ENCODE data around the gene DLG5. TPM values are rescaled to one million over a fixed set of nuclear protein-coding genes. Genes with fewer than 3 reads are reported as not detected.
A peak's percentile ranks its signal among the peaks of the same experiment; 100 is the strongest.

Gene DLG5
- total RNA-seq (2022), result 46.0 and 51.0 TPM in 2 replicates
- percentile 73 among the genes with signal in this experiment for Bru-seq, nascent RNA
- percentile 74 among the genes with signal in this experiment for BruChase-seq, experiment 1, labeled RNA remaining after a 6-hour chase
- percentile 69 among the genes with signal in this experiment for BruChase-seq, experiment 2, labeled RNA remaining after a 2-hour chase
- long read RNA-seq, partial matches to known transcripts, result 16 of 54 reads
- long read RNA-seq, other reads (novel, unspliced or antisense), result 38 of 54 reads

- peak within 1 kb of the TSS; percentile 81 for H3K4me3 Mint-ChIP-seq (ENCODE audit: low read depth, unreplicated experiment)
- H3K36me3 Mint-ChIP-seq (ENCODE audit: insufficient read depth, unreplicated experiment), result peaks cover 29% of the 10 kb centered on the region
- H3K9me3 Mint-ChIP-seq (ENCODE audit: low read depth, unreplicated experiment), result no peaks in the 10 kb centered on the region
- CTCF ChIA-PET, result interaction anchor here (0.5 to 2.1 kb wide), 8 partner anchors 11 to 75 kb away, joined by 3 to 7 read pairs (median 4); no protein-coding TSS in a partner anchor
- peak; percentile 69 for DNase-seq
- intact Hi-C loops (cut with micrococcal nuclease; ENCODE audit: unreplicated experiment), result loop anchor here (1.0 to 5.0 kb wide), 2 partner anchors 46 to 80 kb away; no protein-coding TSS in a partner anchor
- TF ChIP-seq CTCF (IDR thresholded peaks at IDR 0.05; ENCODE audit: unreplicated experiment), result peak; percentile 15
- H3K27ac Mint-ChIP-seq (ENCODE audit: unreplicated experiment), result peak within 1 kb of the TSS; percentile 54
- H3K4me1 Mint-ChIP-seq (ENCODE audit: low read depth, unreplicated experiment), result peaks cover 19% of the 10 kb centered on the region
- no TSS peak for BruUV-seq (replicated peaks)
- H3K27me3 Mint-ChIP-seq (ENCODE audit: unreplicated experiment), result peaks cover 26% of the 10 kb centered on the region
Measured at GRCh38 chr10:77926566-77927401, at the start of gene DLG5. TSS of gene DLG5 (minus strand) at chr10:77926755. CDS start at chr10:77926520, 235 bp downstream.

GRCh38 chr10:77975086-77975666 is 48.6 kb upstream of the DLG5 start:
- DNase-seq, result no peak
- Mint-ChIP-seq H3K4me1 (ENCODE audit: low read depth, unreplicated experiment) (no peaks in the 10 kb centered on the region), H3K4me3 (ENCODE audit: low read depth, unreplicated experiment) (no peak overlapping the region), H3K27me3 (ENCODE audit: unreplicated experiment) (no peaks in the 10 kb centered on the region), H3K27ac (ENCODE audit: unreplicated experiment) (no peak overlapping the region), H3K36me3 (ENCODE audit: insufficient read depth, unreplicated experiment) (peaks cover 23% of the 10 kb centered on the region), H3K9me3 (ENCODE audit: low read depth, unreplicated experiment) (no peaks in the 10 kb centered on the region)
- CTCF ChIA-PET, result interaction anchor here (0.6 to 1.6 kb wide), 5 partner anchors 26 to 130 kb away, joined by 3 to 5 read pairs (median 4); partner anchors contain the start of gene DLG5
- intact Hi-C loops (cut with micrococcal nuclease; ENCODE audit: unreplicated experiment), result loop anchor here (10.0 kb wide), 1 partner anchor 260 kb away; no protein-coding TSS in a partner anchor
- no TSS peak for BruUV-seq (replicated peaks)
- TF ChIP-seq CTCF (IDR thresholded peaks at IDR 0.05; ENCODE audit: unreplicated experiment), result no peak

- intact Hi-C loops (cut with micrococcal nuclease; ENCODE audit: unreplicated experiment), result loop anchor here (1.0 to 10.0 kb wide), 3 partner anchors 47 to 260 kb away; partner anchors contain the start of gene DLG5
- BruUV-seq (replicated peaks), result no TSS peak
- peak; percentile 45 for DNase-seq
- no peaks in the 10 kb centered on the region for H3K27me3 Mint-ChIP-seq (ENCODE audit: unreplicated experiment)
- CTCF ChIA-PET, result interaction anchor here (0.6 to 1.6 kb wide), 6 partner anchors 25 to 130 kb away, joined by 3 to 15 read pairs (median 4); partner anchors contain the start of gene DLG5
- no peaks in the 10 kb centered on the region for H3K4me1 Mint-ChIP-seq (ENCODE audit: low read depth, unreplicated experiment)
- H3K36me3 Mint-ChIP-seq (ENCODE audit: insufficient read depth, unreplicated experiment), result peaks cover 16% of the 10 kb centered on the region
- no peaks in the 10 kb centered on the region for H3K9me3 Mint-ChIP-seq (ENCODE audit: low read depth, unreplicated experiment)
- no peak overlapping the region for H3K27ac Mint-ChIP-seq (ENCODE audit: unreplicated experiment)
- H3K4me3 Mint-ChIP-seq (ENCODE audit: low read depth, unreplicated experiment), result no peak overlapping the region
- TF ChIP-seq CTCF (IDR thresholded peaks at IDR 0.05; ENCODE audit: unreplicated experiment), result peak; percentile 43
Measured at GRCh38 chr10:77974396-77975074, 48.0 kb upstream of the DLG5 start.

DNA sequence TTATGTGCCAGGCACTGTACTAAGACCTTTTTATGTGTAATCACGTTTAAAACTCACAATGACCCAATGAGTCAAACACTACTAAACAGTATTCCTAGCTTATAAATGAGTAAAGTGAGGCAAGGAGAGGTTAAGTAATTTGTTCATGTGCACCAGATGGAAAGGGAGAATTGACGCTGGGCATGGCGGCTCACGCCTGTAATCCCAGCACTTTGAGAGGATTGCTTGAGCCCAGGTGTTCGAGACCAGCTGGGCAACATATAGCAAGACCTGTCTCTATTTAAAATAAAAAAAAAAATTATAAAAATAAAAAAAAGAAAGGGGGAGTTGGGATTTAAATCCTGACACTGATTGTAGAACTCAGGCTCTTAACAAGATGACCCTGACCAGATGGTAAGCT is 46.7 kb upstream of the DLG5 start:
- Mint-ChIP-seq H3K4me3 (ENCODE audit: low read depth, unreplicated experiment) (no peak overlapping the region), H3K36me3 (ENCODE audit: insufficient read depth, unreplicated experiment) (peaks cover 16% of the 10 kb centered on the region), H3K27ac (ENCODE audit: unreplicated experiment) (no peak overlapping the region), H3K27me3 (ENCODE audit: unreplicated experiment) (no peaks in the 10 kb centered on the region), H3K9me3 (ENCODE audit: low read depth, unreplicated experiment) (no peaks in the 10 kb centered on the region), H3K4me1 (ENCODE audit: low read depth, unreplicated experiment) (no peaks in the 10 kb centered on the region)
- CTCF ChIA-PET, result interaction anchor here (0.7 kb wide), 1 partner anchor 62 kb away, joined by 3 read pairs; no protein-coding TSS in a partner anchor
- no peak for DNase-seq
- BruUV-seq (replicated peaks), result no TSS peak
- intact Hi-C loops (cut with micrococcal nuclease; ENCODE audit: unreplicated experiment), result loop anchor here (5.0 to 10.0 kb wide), 2 partner anchors 46 to 258 kb away; partner anchors contain the start of gene DLG5
- TF ChIP-seq CTCF (IDR thresholded peaks at IDR 0.05; ENCODE audit: unreplicated experiment), result no peak

All from Calu3 (cell line).